ENCODE results near the gene PIP4K2C. TPM values are rescaled to one million over a fixed set of nuclear protein-coding genes. Genes with fewer than 3 reads are reported as not detected.

The PIP4K2C gene
- total RNA-seq, 1 experiment from 2014 or later = 37.1 TPM

DNA sequence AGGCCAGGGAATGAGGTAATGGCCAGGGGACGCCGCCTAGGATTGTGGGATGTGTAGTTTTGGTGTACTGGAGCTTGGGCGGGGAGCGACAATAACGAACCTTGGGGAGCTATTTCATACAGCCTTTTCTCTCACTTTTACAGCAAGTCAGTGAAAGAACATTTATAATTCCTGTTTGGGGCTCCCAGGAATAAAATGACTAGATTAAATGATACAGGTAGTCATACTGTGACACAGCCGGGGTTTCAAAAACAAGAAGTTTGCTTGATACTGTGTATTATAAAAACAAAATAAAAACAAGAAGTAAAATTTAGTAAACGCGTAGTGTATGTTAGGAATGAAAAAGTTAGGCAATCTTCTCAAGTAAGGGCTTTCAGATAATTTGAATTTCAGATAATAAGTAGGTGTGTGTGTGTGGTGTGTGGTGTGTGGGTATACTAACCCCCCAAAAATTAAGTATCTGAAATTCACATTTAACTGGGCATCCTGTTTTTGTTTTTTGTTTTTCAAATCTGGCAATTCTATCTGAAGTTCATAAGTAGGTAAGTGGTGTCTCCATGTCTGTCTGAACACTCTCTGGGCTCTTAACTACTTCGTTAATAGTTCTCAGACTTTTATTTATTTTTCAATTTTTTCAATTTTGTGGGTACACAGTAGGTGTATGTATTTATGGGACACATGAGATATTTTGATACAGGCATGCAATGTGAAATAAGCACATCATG is 43.5 kb upstream of the PIP4K2C start:
- peaks cover 22% of the 10 kb centered on the region for H3K27me3 Mint-ChIP-seq (ENCODE audit: low read depth)
- peak overlapping the region; percentile 98 to 99 for H3K4me3 Mint-ChIP-seq
- no peak overlapping the region for H2BK20ac ChIP-seq (ENCODE audit: low read depth, low read length, poor library complexity, severe bottlenecking)
- no peak overlapping the region for H3K9ac ChIP-seq (ENCODE audit: extremely low read depth, insufficient read length, low read length)
- H4K91ac ChIP-seq (ENCODE audit: insufficient read length, low read depth, low read length) = no peak overlapping the region
- no peak overlapping the region for H4K8ac ChIP-seq (replicated peaks; ENCODE audit: insufficient read length, low read depth, low read length)
- TF ChIP-seq, protein P1, sequence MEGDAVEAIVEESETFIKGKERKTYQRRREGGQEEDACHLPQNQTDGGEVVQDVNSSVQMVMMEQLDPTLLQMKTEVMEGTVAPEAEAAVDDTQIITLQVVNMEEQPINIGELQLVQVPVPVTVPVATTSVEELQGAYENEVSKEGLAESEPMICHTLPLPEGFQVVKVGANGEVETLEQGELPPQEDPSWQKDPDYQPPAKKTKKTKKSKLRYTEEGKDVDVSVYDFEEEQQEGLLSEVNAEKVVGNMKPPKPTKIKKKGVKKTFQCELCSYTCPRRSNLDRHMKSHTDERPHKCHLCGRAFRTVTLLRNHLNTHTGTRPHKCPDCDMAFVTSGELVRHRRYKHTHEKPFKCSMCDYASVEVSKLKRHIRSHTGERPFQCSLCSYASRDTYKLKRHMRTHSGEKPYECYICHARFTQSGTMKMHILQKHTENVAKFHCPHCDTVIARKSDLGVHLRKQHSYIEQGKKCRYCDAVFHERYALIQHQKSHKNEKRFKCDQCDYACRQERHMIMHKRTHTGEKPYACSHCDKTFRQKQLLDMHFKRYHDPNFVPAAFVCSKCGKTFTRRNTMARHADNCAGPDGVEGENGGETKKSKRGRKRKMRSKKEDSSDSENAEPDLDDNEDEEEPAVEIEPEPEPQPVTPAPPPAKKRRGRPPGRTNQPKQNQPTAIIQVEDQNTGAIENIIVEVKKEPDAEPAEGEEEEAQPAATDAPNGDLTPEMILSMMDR (conservative IDR thresholded peaks at IDR 0.05) = no peak
- no peak overlapping the region for H2BK5ac ChIP-seq (ENCODE audit: insufficient read length, low read length)
- no peak overlapping the region for H3K56ac ChIP-seq (ENCODE audit: insufficient read length, low read depth, low read length)
- H3K18ac ChIP-seq (ENCODE audit: insufficient read length, low read depth, low read length) = no peak overlapping the region
- no peaks in the 10 kb centered on the region; the same call in 1 of the 2 replicates for H3K27me3 ChIP-seq (ENCODE audit: insufficient read depth, low read length)
- H3K14ac ChIP-seq (ENCODE audit: insufficient read depth, low read length) = no peak overlapping the region
- no peak overlapping the region for H3K27ac ChIP-seq (ENCODE audit: insufficient read length, low read depth, low read length)
- peaks cover 16% of the 10 kb centered on the region for H3K23me2 ChIP-seq (ENCODE audit: insufficient read length, low read depth, low read length, poor library complexity, severe bottlenecking)
- peaks cover 11% of the 10 kb centered on the region for H3K4me1 ChIP-seq (ENCODE audit: insufficient read depth, low read length)
- no peak overlapping the region for H4K5ac ChIP-seq (ENCODE audit: insufficient read length, low read depth, low read length)
- no peak overlapping the region for H3K23ac ChIP-seq (ENCODE audit: insufficient read length, low read depth, low read length)
- no peak overlapping the region for H2BK15ac ChIP-seq (ENCODE audit: low read depth, low read length)
- peaks cover 40 to 50% of the 10 kb centered on the region in 2 experiments for H3K4me1 Mint-ChIP-seq
- no peaks in the 10 kb centered on the region for H3K9me3 ChIP-seq (ENCODE audit: control insufficient read depth, low read depth, low read length)
- H2BK12ac ChIP-seq (ENCODE audit: insufficient read length, low read depth, low read length) = no peak overlapping the region
- H3K36me3 Mint-ChIP-seq (ENCODE audit: insufficient read depth in 1 of 3, low read depth in 3 of 3) = peaks cover 0 to 12% (median 9%) of the 10 kb centered on the region in 3 experiments; a peak in 5 of 7 replicates
- peak overlapping the region; percentile 73 for H3K4me2 ChIP-seq (ENCODE audit: insufficient read depth, insufficient read length, low read length)
- no peak overlapping the region for H3T11ph ChIP-seq (ENCODE audit: low read length)
- H2AK5ac ChIP-seq (ENCODE audit: insufficient read length, low read length) = no peak overlapping the region
- DNase-seq = no peak
- WGBS (ENCODE audit: extremely low coverage, insufficient read length, low lambda C conversion rate) = no CpG with 5 or more reads among the region's 9 CpGs
- H2AFZ ChIP-seq (ENCODE audit: low read length) = no peak overlapping the region
- H3K9me3 Mint-ChIP-seq = no peaks in the 10 kb centered on the region
- H3K79me1 ChIP-seq (ENCODE audit: insufficient read depth, low read depth, low read length, poor library complexity, severe bottlenecking) = peaks cover 14% of the 10 kb centered on the region
- no peak overlapping the region for H3K4ac ChIP-seq (ENCODE audit: low read depth, low read length)
- H2BK120ac ChIP-seq (ENCODE audit: low read depth, low read length, poor library complexity, severe bottlenecking) = no peak overlapping the region
- no peak overlapping the region; a peak in 1 of 7 replicates for H3K27ac Mint-ChIP-seq
- H3K79me2 ChIP-seq (ENCODE audit: insufficient read depth, low read length) = no peaks in the 10 kb centered on the region; the same call in 1 of the 2 replicates
- no peaks in the 10 kb centered on the region for H4K20me1 ChIP-seq (ENCODE audit: control insufficient read depth, insufficient read depth, insufficient read length)

All from H9 (cell line).